Ramos (cell line): Measurements from ENCODE around the gene ALPP.
"Not testable (repeated sequence)": the region's sequence is repeated elsewhere in the genome, so short reads cannot be mapped to it uniquely, and the experiment has no call there.

Experiments used
- in situ Hi-C: fragments of 300-500 bp; cut with MboI; formaldehyde crosslinking; loops from one replicate; pipeline ENCODE4 v1.14.3; 2022; ENCODE audit warnings: low sequenced_read_pairs; ENCODE audit not compliant: unreplicated experiment

The ALPP gene

GRCh38 chr2:232398293-232399034 lies 19.9 kb downstream of the ALPP start:
- in situ Hi-C loops: no loop called here

- in situ Hi-C loops: no loop called here
These were observed 21.9 kb downstream of the ALPP start for GRCh38 chr2:232400256-232401015.

- in situ Hi-C loops: no loop called here
These were observed 24.0 kb downstream of the ALPP start for GRCh38 chr2:232402518-232402917.

- in situ Hi-C loops: no loop called here
These were observed 27.5 kb downstream of the ALPP start for GRCh38 chr2:232405943-232406510.

- in situ Hi-C loops: no loop called here
These were observed 28.2 kb downstream of the ALPP start, which contains the start of gene ALPG for GRCh38 chr2:232406556-232407310. ALPG (plus strand) TSS chr2:232406844; CDS start chr2:232406895, 51 bp downstream.

- in situ Hi-C loops: not testable (repeated sequence)
These were observed 29.0 kb downstream of the ALPP start for GRCh38 chr2:232407428-232408150.

- in situ Hi-C loops: not testable (repeated sequence)
These were observed 29.7 kb downstream of the ALPP start for GRCh38 chr2:232408269-232408668.

GRCh38 chr2:232409617-232410016 lies 31.1 kb downstream of the ALPP start:
- in situ Hi-C loops: not testable (repeated sequence)

- in situ Hi-C loops: no loop called here
These were observed 31.8 kb downstream of the ALPP start for GRCh38 chr2:232410238-232410900.

GRCh38 chr2:232411901-232412629 lies 33.5 kb downstream of the ALPP start:
- in situ Hi-C loops: no loop called here

GRCh38 chr2:232412986-232413385 lies 34.4 kb downstream of the ALPP start:
- in situ Hi-C loops: no loop called here

- in situ Hi-C loops: no loop called here
These were observed 36.7 kb downstream of the ALPP start for GRCh38 chr2:232415138-232415690.

GRCh38 chr2:232415736-232416520 lies 37.4 kb downstream of the ALPP start:
- in situ Hi-C loops: no loop called here

- in situ Hi-C loops: no loop called here
These were observed 38.2 kb downstream of the ALPP start for GRCh38 chr2:232416521-232417470.

- in situ Hi-C loops: no loop called here
These were observed 38.9 kb downstream of the ALPP start for GRCh38 chr2:232417489-232417888.

- in situ Hi-C loops: no loop called here
These were observed 39.5 kb downstream of the ALPP start for GRCh38 chr2:232418056-232418455.
